IPS-NIHi11 (cell line): ENCODE measurements around the gene CCR6.
"Not testable (repeated sequence)": the region's sequence is repeated elsewhere in the genome, so short reads cannot be mapped to it uniquely, and the experiment has no call there.

ENCODE experiments used
- DNase-seq: peaks from one replicate; pipeline ENCODE4 v3.0.0; 2012; ENCODE audit warnings: mixed read lengths, low spot score

CCR6 gene

DNA sequence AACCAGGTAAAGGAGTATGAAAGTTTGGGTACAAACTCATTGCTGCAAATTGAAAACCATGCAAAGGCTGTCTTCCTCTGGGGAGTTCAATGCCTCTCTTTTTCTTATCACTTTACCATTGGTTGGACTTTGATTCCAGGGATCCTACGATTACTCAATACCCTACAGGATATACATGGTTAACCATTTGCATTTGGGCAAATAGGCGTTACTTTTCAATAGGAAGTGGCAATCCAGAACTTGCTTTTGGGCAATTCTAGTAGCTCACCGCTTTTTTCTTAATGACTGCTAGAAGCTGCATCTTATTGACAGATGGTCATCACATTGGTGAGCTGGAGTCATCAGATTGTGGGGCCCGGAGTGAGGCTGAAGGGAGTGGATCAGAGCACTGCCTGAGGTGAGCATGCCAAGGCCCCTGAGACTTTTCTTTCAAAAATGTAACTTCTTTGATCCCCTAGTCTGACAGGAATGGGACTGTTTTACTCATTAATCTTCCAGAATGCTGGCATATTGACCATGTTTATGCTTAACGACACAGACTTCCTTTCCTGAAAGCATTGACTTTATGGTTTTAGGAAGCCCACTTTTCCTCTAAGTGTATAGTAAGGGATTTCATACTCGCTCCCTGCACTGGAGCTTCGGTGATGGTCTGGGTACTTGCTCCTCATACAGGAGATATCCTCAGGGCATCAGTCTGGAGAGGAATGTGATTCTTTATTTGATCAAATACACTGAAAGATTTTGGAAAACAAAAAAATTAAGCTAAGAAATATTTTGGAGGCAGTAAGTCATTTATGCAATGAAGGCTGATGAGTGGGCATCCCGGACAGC, at the start of gene CCR6:
Gene CCR6 (plus strand): TSS at position 270 of the 831 bp plus-strand sequence. CDS start 13,039 bp downstream, outside the sequence.
- DNase-seq = no peak

DNA sequence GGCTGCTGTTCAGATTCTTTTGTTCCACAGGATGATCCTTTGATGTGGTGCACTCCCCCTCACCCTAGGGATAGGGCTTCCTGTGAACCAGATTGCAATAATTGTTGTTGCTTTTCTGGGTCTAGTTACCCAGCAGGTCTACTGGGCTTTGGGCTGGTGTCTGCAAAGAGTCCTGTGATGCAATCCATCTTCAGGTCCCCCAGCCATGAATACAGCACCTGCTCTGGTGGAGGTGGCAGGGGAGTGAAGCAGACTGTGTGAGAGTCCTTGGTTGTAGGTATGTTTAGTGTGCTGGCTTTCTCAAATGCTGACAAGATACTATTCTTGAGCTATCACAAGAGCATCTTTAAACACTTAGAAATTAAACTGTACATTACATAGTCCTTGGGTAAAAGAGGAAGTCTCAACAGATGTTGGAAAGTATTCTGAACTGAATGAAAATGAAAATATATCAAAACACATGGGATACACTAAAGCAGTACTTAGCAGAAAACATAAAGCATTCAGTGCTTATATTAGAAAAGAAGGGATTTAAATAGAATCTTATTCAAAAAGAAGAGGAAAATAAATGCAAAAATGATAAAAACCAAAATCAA, 49.1 kb upstream of the CCR6 start:
- no peak for DNase-seq

DNA sequence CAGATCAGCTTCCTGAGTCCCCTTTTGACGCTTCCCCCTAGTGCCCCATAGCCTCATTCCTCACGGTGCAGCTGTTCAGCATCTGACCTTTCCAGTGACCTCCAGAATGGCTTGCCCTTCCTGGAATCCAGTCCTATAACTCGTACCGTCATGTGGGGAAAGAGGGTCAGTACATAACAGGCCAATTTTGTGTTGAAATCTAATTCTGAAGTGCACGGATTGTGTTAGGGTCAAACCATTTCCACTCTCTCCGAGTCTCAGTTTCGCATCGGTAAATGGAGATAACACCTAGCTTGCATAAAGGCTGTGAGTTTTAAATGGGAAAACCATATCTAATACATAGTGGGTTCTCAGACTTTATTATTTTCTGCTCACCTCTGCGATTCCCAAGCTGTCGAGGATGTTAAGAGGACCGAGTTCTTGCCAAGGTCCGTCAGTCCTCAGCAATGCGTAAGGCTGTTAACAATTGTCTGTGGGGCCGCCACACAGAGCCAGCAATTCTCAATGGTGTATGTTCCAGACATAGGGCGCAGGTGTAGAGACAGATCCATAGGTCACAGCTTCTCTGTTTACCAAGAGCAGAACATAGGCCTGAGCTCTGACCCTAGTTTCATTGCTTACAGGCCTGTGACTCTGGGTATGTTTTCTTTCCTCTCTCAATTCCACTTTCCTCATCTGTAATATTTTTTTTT, 45.5 kb upstream of the CCR6 start:
- DNase-seq = no peak

DNA sequence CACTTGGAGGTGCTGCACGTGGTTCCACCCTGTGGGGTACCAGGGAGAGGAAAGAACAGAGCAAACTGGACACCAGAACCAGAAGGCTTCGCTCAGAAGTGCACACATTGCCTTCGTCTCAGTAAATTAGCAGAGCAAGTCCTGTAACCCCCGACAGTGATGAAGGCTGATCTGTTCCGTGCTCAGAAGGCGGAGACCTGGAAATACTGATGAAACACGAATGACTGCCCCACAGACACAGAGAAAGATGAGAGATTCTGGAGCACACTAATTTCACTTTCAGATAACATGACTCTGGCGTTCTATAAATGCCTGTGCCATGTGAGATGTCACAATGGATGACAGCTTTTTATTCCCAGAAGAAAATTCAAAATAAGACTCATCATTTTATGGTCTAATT, 44.2 kb upstream of the CCR6 start:
- no peak for DNase-seq

DNA sequence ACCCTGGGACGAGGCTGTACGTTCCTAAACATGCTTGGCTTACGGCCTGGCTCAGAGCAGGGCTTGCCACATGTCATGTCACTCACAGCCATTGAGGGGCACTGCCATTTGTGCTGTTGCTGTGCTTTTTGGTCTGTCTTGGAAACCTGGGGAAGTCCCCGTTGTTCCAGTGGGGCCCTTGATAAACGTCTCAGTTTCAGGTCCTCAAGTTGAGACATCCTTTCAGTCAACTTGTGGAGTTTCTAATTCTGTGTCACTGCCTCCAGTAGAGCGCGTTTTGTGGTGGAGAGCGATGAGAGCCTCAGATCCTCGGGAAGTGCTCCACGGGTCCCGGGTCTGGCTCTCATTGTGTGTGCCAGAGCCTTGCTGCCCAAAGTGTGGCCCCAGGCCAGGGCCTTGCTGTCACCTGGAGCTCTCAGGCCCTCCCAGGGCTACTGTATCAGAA, 43.0 kb upstream of the CCR6 start:
- no peak for DNase-seq

DNA sequence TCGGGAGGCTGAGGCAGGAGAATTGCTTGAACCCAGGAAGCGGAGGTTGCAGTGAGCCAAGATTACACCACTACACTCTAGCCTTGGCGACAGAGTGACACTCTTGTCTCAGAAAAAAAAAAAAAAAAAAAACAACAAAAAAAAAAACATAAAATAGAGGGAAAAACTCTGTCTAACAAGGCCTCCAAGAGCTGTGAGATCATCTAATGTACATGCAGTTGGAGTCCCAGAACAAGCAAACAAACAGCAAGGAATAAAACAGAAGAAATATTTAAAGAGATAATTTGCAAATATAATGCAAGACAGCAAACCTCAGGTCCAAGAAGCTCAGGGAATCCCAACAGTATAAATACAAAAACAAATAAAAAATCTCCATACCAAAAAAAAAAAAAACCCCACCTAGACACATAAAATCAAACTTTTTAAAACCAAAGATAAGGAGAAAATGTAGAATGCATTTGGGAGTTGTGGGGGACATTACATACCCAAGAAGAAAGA, 35.0 kb upstream of the CCR6 start:
- DNase-seq = no peak

DNA sequence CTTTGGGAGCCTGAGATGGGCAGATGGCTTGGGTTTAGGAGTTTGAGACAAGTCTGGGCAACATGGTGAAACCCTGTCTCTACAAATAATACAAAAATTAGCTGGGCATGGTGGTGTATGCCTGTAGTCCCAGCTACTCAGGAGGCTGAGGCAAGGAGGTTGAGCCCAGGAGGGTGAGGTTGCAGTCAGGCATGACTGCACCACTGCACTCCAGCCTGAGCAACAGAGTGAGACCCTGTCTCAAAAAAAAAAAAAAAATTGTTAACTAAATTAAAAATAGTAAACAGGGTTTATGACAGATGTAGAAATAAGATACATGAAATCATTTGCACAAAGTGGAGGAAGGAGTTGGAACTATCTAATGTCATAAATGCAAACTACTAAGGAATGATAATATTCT, 34.2 kb upstream of the CCR6 start:
- not testable (repeated sequence) for DNase-seq

DNA sequence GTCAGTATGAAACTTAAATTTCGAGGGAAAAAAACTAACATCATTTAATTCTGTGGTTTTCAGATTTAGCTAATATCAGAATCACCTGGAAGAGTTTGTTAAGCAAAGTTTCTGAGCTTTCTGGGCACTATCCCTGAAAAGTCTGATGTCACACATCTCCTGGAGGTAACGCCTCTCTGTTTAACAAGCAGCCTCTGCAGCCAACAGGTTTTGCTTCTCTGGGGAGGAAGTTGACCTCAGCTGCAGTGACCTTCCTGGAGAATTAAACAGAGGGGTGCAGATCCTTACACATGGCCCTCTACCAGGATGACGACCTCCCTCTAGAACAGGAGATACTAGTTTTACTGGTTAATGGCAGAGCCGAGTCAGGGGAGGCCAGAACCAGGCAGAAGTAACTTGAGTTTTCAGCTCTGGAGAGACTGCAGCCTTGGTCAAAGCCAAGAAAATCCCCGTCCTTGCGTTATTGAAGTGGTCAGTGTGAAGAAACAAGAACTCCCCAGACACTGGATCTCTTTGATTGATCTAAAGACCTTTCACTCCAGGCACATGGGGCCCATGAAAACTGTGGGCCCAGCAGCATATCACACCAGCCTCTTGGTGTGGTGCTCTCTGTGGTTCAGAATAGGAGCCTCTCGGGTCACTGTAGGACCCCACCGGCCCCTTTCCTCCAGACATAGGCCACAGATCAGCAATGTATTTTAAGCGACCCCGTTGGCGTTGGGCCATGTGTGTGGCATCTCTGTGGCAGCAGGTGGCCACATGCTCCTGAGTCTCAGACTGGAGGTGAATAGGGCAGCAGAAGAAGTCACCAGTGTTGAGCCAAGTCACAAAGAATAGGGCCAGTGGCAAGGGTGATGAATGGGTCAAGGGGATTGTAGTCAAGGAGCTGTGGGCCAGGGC, 33.4 kb upstream of the CCR6 start:
- DNase-seq = no peak

DNA sequence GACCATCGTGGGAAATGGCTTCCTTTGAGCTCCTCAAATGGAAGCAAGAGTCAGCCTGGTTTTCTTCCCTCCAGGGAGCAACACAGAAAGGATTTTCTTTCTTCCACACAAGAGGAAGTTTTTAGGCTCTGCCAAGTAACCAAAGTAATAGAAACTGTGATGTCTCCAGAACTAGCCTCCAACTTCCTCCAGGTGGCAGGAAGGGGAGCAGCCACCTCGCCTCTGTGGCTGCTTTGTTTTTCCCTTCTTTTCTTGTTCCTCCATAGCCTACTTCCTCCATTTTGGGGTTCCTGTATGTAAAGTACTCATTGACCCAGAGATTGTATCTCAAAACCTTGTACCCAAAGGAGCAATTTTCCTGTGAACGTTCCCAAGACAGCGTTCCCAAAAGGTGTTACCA, 32.7 kb upstream of the CCR6 start:
- no peak for DNase-seq

DNA sequence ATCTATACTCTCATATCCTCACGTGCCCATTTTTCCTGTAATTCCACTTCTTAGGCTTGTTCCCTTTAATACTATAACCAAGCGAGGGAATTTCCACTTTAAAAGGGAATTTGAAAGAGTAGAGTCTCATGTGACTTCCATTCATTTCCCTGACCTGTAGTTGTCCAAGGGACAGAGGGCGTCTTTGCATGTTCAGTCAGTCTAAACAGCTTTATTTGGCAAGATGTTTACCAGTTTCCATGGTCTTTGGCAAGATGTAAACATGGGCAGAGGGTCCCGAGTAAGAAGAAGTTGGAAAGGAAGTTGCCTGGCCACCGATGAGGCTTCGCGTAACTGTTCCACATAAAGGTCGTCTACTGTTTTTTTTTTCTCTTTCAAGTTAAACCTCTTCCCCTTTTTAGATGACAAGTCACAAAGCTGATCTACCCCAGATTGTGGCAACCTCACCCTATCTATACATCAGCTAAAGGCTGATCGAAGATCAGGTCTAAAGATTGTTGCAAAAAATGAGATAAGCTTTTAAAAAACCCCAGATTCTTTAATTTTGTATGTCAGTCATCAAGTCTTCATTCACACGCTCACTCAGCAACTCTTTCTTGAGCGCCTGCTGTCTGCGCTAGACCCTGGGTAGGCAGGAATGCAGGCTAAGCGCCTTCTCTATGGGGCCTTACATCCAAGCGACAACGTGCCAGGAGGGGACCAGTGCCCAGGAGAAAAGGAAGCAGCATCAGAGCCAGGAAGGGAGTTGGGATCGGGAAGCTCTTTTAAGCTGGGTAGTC, 31.7 kb upstream of the CCR6 start:
- no peak for DNase-seq

DNA sequence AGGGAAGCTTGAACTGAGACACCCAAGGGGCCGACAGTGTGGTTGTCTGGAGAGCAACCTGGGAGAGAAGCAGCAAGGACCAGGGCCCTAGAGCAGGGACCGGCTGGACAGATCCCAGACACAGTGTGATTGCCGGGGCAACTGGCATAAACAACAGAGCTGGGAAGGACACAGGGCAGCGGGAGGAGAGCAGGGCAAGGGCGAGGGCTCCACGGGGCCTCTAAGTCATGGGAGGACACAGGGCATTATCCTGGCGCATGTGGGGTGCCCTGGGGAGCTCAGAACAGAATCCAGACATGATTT, 31.1 kb upstream of the CCR6 start:
- no peak for DNase-seq

DNA sequence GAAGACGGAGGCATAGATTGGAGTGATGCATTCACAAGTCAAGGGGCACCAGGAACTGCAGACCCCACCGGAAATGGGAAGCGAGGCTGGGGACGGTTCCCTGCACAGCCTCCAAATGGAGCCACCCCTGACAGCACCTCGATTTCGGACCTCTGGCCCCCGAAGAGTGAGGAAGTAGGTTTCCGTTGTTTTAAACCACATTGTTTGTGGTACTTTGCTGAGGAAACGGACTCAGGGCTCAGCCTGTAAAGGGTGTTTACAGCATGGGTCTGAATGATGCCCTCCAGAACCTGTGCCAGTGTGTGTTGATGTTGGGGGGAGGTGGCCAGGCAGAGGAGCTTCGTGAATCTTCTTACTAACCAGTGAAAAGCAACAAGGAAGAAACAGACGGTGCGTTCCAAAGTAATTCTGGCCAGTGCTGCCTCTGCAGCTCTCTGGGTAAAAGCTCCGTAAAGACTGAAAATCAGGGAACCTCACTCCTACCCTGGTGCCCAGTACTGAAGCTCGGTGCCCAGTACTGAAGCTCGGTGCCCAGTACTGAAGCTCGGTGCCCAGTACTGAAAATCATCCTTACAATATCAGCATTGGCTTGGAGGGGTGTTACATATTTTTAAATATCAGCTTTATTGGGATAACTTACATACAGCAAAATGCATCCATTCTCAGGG, 30.1 kb upstream of the CCR6 start:
- no peak for DNase-seq

DNA sequence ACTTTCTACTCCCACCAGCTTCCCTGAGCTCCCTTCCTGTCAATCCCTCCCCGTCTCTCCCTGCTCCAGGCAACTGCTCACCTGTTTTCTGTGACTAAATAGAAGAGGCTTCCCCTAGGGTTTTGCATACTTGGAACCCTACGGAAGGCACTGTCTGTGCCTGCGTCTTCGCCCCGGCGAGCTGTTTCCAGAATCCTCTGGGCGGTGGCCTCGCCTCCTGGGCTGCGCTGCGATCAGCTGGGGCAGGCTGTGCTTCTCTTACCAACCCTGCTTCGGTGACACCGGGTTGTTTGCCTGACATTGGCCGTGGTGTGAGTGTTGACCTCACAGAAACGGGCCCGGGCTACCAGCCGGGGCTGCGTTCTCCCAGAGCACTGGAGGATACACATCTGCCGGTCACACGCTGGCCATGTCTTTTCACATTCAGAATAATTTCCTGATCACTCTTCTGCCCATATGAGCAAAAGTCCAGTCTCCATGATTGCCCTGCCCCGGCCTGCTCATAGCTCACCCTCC, 29.4 kb upstream of the CCR6 start:
- no peak for DNase-seq

DNA sequence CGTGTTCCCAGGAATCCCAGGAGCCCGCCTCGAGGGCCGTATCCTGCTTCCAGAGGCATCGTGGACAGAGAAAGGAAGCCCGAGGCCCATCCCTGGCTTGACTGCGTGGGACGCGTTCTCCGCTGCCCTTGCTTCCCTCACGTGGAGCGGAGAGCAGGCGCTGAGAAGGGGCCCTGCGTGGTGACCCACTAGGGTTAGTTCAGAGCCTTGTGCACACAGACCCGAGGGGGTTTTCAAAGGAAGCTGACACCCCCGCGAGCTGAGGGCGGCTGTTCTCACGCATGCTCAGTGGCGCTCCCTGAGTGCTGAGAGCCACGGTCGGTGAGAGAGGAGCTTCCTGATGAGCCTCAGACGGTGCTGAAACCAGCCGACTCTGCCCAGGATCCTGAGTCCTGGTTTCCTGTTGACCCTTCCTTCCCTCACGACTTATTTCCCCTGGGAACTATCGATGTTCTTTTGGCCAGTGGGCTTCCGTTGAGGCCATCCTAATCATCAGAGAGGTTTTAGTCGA, 28.9 kb upstream of the CCR6 start:
- no peak for DNase-seq

DNA sequence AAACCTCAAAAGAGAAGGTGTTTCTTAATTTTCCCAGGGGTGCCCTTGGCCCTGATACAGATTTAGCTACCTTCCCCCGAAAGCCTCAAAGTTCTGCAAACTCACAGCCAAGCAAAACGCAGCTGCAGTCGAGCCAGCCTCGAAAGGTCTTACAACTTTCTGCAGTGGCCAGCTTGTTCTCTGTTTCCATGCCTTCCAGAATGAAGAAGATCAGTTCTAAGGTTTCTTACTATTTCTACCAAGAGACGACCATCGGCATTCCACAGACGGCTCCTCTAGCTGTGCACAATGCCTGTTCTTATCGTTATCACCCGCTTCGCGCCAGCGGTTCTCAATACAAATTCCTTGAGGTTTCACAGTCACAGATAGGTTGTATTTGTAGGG, 28.5 kb upstream of the CCR6 start:
- no peak for DNase-seq

DNA sequence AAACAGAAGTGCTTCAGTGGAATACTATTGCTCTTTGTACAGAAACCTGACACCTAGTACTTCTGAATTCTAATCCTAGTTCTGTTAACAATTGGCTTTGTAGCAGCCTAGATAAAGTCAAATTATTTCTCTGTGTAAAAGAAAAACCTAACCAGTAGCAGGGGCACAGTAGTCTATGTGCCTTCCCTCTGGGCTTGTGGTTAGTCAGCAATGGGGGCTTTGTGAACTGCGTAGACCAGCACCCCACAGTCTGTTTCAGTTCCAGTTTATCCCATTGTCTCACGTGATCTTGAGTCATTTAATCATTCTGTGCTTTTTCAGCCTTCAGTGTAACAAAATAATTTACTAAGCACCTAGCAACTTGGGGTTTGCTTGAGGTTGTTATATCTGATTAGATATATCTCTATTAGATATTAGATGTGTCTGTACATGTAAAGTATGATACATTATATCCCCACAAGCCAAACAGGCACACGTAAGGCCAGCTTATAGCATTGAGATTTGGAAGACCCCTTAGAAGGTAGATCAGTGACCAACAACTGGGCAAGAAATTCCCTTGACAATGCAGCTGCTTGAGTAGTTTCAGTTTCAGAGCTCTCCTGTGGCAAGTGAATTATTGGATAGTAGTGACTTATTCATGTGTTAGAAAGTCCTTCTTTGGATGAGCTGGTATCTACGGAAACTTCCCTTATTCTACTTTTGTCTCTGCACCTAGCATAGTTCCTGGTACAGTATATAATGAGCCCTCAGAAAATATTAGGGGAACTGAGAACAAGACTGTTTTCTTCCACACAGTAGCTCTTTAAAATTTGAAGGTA, 27.9 kb upstream of the CCR6 start:
- DNase-seq = no peak

DNA sequence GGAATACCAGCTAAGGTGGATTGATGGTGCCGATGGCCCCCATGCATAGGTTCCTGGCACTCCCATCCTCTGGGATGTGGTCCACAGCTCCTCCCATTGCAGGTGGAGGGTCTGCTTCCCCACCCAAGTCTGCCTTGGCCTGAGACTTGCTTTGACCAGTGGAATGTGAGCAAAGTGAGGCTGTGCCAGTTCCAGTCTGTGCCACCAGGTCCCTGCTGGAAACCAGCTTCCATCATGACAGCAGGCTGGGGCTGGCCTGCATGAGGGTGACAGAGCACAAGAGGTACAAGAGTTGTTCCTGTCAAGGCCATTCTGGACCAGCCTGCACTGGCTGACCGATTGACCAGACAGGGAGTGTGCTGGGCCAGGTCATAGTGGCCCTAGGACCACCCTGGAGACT, 27.0 kb upstream of the CCR6 start:
- DNase-seq = no peak

DNA sequence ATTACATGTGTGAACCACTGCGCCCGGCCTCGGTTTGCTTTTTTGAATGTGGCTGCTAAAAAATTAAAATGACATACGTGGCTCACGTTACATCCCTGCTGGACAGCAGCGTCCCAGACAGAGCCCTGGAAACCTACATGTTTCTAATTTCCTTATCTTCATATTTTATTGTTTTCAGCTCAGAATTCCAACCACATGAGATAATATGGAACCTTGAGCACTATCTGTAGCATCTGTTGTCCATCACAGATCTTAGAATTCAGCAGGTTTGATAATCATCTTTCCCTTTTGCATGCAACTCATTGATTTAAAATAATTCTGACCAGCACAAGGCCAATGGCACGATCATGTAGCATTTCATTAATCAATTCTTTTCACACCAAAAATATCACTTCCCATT, 25.9 kb upstream of the CCR6 start:
- no peak for DNase-seq

DNA sequence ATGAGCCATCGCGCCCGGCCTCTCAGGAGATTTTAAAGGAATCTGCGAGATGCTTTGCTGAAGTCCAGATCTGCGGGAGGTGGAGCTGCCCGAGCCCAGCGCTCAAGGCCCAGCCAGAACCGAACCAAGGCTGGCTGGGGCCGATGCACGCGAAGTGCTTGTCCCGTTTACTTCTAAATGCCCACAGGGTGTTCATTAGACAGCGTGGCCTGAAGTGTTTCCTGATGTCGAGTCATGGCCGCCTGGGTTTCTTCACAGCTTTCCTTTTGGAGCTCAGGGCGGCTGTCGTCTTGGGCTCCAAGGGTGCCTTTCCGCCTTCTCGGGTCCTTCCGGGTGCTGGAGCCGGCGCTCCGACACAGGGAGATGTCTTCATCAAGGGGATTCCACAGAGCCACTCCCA, 25.1 kb upstream of the CCR6 start:
- DNase-seq = no peak
